IMR-90 (cell line): ENCODE measurements around the gene LNX1. TPM values are rescaled to one million over a fixed set of nuclear protein-coding genes. Genes with fewer than 3 reads are reported as not detected.

Experiments
- ATAC-seq: fragments of 200-7000 bp; cut with Tn5 transposase; 2 replicates; pipeline ENCODE4 v1.9.1; 2020; ENCODE audit warnings: low read depth, mild to moderate bottlenecking, moderate library complexity
- BruUV-seq: library from RNA; stranded (reverse); fragments of 400-500 nt; replicated peaks from 2 replicates; lab custom pipeline; 2021; lab: Mats Ljungman, UMichigan
- CTCF ChIA-PET: fragments of 300-600 bp; formaldehyde crosslinking; extraction: SDS; loops from one replicate; lab custom pipeline; 2021; ENCODE audit warnings: antibody characterized with exemption; lab: Yijun Ruan, JAX
- POLR2A ChIA-PET: fragments of 300-600 bp; sonication (Branson Sonifier 250); formaldehyde crosslinking; loops from one replicate; lab custom pipeline; 2022; ENCODE audit warnings: antibody characterized with exemption; ENCODE audit not compliant: unreplicated experiment; lab: Charles Lee
- DNase-seq: peaks from one replicate; pipeline ENCODE4 v3.0.0; 2013
- H2AFZ ChIP-seq: replicated peaks from 2 replicates; pipeline ENCODE3; 2013; ENCODE audit warnings: low read length, mild to moderate bottlenecking; ENCODE audit not compliant: poor library complexity
- H2AK5ac ChIP-seq: 2 replicates; pipeline ENCODE4 v1.6.1; 2013; ENCODE audit warnings: low read depth, low read length, inconsistent platforms
- H2AK9ac ChIP-seq: replicated peaks from 2 replicates; pipeline ENCODE3; 2013; ENCODE audit warnings: mild to moderate bottlenecking, low read depth, low read length, moderate library complexity; ENCODE audit not compliant: poor library complexity
- H2BK120ac ChIP-seq: 2 replicates; pipeline ENCODE4 v1.6.1; 2013; ENCODE audit warnings: low read depth, low read length, inconsistent platforms
- H2BK15ac ChIP-seq: 3 replicates; pipeline ENCODE4 v1.6.1; 2013; ENCODE audit warnings: low read depth, low read length, inconsistent platforms
- H2BK20ac ChIP-seq: 2 replicates; pipeline ENCODE4 v1.6.1; 2013; ENCODE audit warnings: low read depth, mild to moderate bottlenecking, inconsistent platforms, low read length, moderate library complexity
- H2BK5ac ChIP-seq: 2 replicates; pipeline ENCODE4 v1.6.1; 2013; ENCODE audit warnings: mild to moderate bottlenecking, low read depth, low read length, inconsistent platforms; ENCODE audit not compliant: poor library complexity, severe bottlenecking
- H3K14ac ChIP-seq: replicated peaks from 2 replicates; pipeline ENCODE4 v1.6.1; 2013; ENCODE audit warnings: low read depth, low read length, inconsistent platforms
- H3K18ac ChIP-seq: 2 replicates; pipeline ENCODE4 v1.6.1; 2013; ENCODE audit warnings: low read depth, low read length, control low read depth
- H3K23ac ChIP-seq: 2 replicates; pipeline ENCODE4 v1.6.1; 2013; ENCODE audit warnings: low read depth, low read length, inconsistent platforms
- H3K27ac ChIP-seq: 2 replicates; pipeline ENCODE4 v1.5.1; 2013; ENCODE audit warnings: mild to moderate bottlenecking, control low read depth, low read length; ENCODE audit not compliant: insufficient read depth
- H3K27me3 ChIP-seq: 2 replicates; pipeline ENCODE4 v1.6.1; 2013; ENCODE audit warnings: low read length; ENCODE audit not compliant: control insufficient read depth, insufficient read depth
- H3K36me3 ChIP-seq: 2 replicates; pipeline ENCODE4 v1.6.1; 2013; ENCODE audit warnings: low read length, mixed read lengths; ENCODE audit not compliant: control insufficient read depth, insufficient read depth
- H3K4ac ChIP-seq: 2 replicates; pipeline ENCODE4 v1.6.1; 2013; ENCODE audit warnings: low read depth, low read length, inconsistent platforms
- H3K4me1 ChIP-seq: 2 replicates; pipeline ENCODE4 v1.6.1; 2013; ENCODE audit warnings: low read length, mixed read lengths; ENCODE audit not compliant: control insufficient read depth, insufficient read depth
- H3K4me2 ChIP-seq: 2 replicates; pipeline ENCODE4 v1.6.1; 2013; ENCODE audit warnings: low read depth, mild to moderate bottlenecking, control low read depth, low read length, moderate library complexity
- H3K4me3 ChIP-seq: 2 replicates; pipeline ENCODE4 v1.5.1; 2013; ENCODE audit warnings: low read depth, mild to moderate bottlenecking, control low read depth, low read length, moderate library complexity; ENCODE audit not compliant: insufficient read depth
- H3K56ac ChIP-seq: 2 replicates; pipeline ENCODE4 v1.6.1; 2013; ENCODE audit warnings: low read length, inconsistent platforms; ENCODE audit not compliant: insufficient read depth; ENCODE audit errors: extremely low read depth
- H3K79me1 ChIP-seq, 2 experiments: 2 replicates each; pipeline ENCODE4 v1.6.1; 2013; ENCODE audit warnings: low read length in 2 of 2, inconsistent platforms in 1 of 2, low read depth in 1 of 2
- H3K9ac ChIP-seq: 2 replicates; pipeline ENCODE4 v1.6.1; 2013; ENCODE audit warnings: low read depth, low read length, control low read depth
- H3K9me1 ChIP-seq: 2 replicates; pipeline ENCODE4 v1.6.1; 2013; ENCODE audit warnings: low read length, inconsistent platforms; ENCODE audit not compliant: insufficient read depth
- H3K9me3 ChIP-seq: 2 replicates; pipeline ENCODE4 v1.6.1; 2013; ENCODE audit warnings: low read length; ENCODE audit not compliant: control insufficient read depth, insufficient read depth
- H4K20me1 ChIP-seq: 2 replicates; pipeline ENCODE4 v1.6.1; 2013; ENCODE audit warnings: low read length, inconsistent platforms; ENCODE audit not compliant: insufficient read depth
- H4K5ac ChIP-seq: 2 replicates; pipeline ENCODE4 v1.6.1; 2013; ENCODE audit warnings: mild to moderate bottlenecking, low read depth, low read length, control low read depth
- H4K8ac ChIP-seq, 2 experiments: 2 replicates each; pipeline ENCODE4 v1.6.1; 2013; ENCODE audit warnings: low read depth in 2 of 2, low read length in 2 of 2, control low read depth in 1 of 2, inconsistent platforms in 1 of 2
- H4K91ac ChIP-seq: 2 replicates; pipeline ENCODE4 v1.6.1; 2013; ENCODE audit warnings: low read depth, low read length, inconsistent platforms; ENCODE audit not compliant: insufficient read depth
- BHLHE40 ChIP-seq: fragments of 150-350 bp; IDR thresholded peaks from 2 replicates; pipeline ENCODE4 v1.6.1; 2016; ENCODE audit warnings: mild to moderate bottlenecking, low read depth, low read length
- CHD1 ChIP-seq: IDR thresholded peaks from 2 replicates; pipeline ENCODE4 v1.6.1; 2012; ENCODE audit warnings: low read depth, low read length, improper control_type of control experiment
- ELK1 ChIP-seq: fragments of 150-350 bp; IDR thresholded peaks from 2 replicates; pipeline ENCODE4 v1.6.1; 2016; ENCODE audit warnings: low read depth, mild to moderate bottlenecking, low read length, moderate library complexity, borderline replicate concordance
- FOS ChIP-seq: fragments of 150-350 bp; IDR thresholded peaks from 2 replicates; pipeline ENCODE4 v1.6.1; 2016; ENCODE audit warnings: low read depth, low read length
- MAFK ChIP-seq: IDR thresholded peaks from 2 replicates; pipeline ENCODE4 v1.6.1; 2012; ENCODE audit warnings: low read depth, low read length, improper control_type of control experiment
- RAD21 ChIP-seq: IDR thresholded peaks from 2 replicates; pipeline ENCODE4 v1.6.1; 2012; ENCODE audit warnings: low read length, improper control_type of control experiment
- RCOR1 ChIP-seq: IDR thresholded peaks from 2 replicates; pipeline ENCODE4 v1.6.1; 2012; ENCODE audit warnings: mild to moderate bottlenecking, low read length, improper control_type of control experiment; ENCODE audit not compliant: insufficient replicate concordance
- WGBS, 2 experiments: methylation state at CpG; one replicate each; pipeline versions ENCODE4 v1.1.5 to v1.1.7; 2013; ENCODE audit warnings: missing lambda C conversion rate in 2 of 2; ENCODE audit not compliant: insufficient read length in 1 of 2; ENCODE audit errors: extremely low coverage in 2 of 2; 5-methylcytosine and 5-hydroxymethylcytosine counted together
- dilution Hi-C: fragments of 300-500 bp; cut with HindIII; formaldehyde crosslinking; loops from one replicate; pipeline ENCODE4 v1.14.3; 2018; ENCODE audit warnings: low sequenced_read_pairs; ENCODE audit not compliant: unreplicated experiment
- in situ Hi-C: fragments of 300-500 bp; cut with MboI; formaldehyde crosslinking; loops from 3 replicates; pipeline ENCODE4 v1.14.3; 2019; ENCODE audit warnings: low sequenced_read_pairs, inconsistent platforms, mixed read lengths
- intact Hi-C: fragments of 100-400 bp; cut with micrococcal nuclease; formaldehyde crosslinking; loops from 2 replicates; pipeline ENCODE4 v1.10.0; 2022
- polyA plus RNA-seq, 3 experiments: library from polyadenylated mRNA; depleted of rRNA; stranded (reverse); fragments of >200 nt; gene quantifications; 2 replicates each; pipeline ENCODE4 v1.2.3, GENCODE V29; 2012; ENCODE audit warnings: low replicate concordance in 1 of 3
- total RNA-seq: library from RNA; depleted of rRNA; stranded (reverse); fragments of >200 nt; gene quantifications from 2 replicates; pipeline ENCODE4 v1.2.3, GENCODE V29; 2012

The LNX1 gene
- total and polyA plus RNA-seq, 2 of the 4 experiments (the other 2 are of a cell fraction) = 0.15 to 0.36 TPM

DNA sequence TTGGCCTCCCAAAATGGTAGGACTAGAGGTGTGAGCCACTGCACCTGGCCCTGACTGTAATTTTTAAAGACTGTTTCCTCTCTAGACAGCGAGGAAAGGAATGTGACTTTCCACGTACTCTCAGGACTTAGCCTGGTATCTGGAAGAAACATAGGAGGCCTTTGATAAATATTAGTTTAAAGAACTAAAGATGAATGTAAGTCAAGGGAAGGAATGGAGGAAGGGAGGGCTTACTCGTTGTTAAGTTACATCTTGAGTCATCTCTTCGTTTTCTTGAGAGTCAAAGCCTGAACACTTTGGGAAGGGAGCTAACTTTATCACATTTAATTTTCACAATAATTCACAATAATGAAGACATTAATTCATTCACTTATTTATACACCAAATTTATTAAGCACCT is 7.2 kb upstream of the LNX1 start:
- intact Hi-C loops (no loop called here), dilution Hi-C loops (no loop called here), in situ Hi-C loops (no loop called here)
- DNase-seq (peak; percentile 57), ATAC-seq (peak; percentile 60)
- Histone ChIP-seq H3K23ac (no peak overlapping the region), H3K4me3 (no peak overlapping the region), H3K9me3 (no peaks in the 10 kb centered on the region), H3K14ac (no peak overlapping the region), H3K36me3 (no peaks in the 10 kb centered on the region), H4K20me1 (no peaks in the 10 kb centered on the region), H3K4me1 (no peaks in the 10 kb centered on the region; the same call in 1 of the 2 replicates), H3K56ac (no peak overlapping the region), H2BK5ac (peak overlapping the region; percentile 41), H3K9ac (no peak overlapping the region), H3K27ac (no peak overlapping the region), H2AK9ac (no peak overlapping the region), H4K5ac (no peak overlapping the region), H3K18ac (no peak overlapping the region), H2BK120ac (no peak overlapping the region), H2BK15ac (no peak overlapping the region), H3K4ac (no peak overlapping the region), H3K4me2 (no peak overlapping the region), H2AFZ (no peak overlapping the region), H3K27me3 (no peaks in the 10 kb centered on the region), H4K91ac (no peak overlapping the region), H4K8ac (no peak overlapping the region), H2BK20ac (no peak overlapping the region), H3K79me1 (no peaks in the 10 kb centered on the region), H3K9me1 (no peaks in the 10 kb centered on the region), H2AK5ac (no peak overlapping the region)
- TF ChIP-seq CHD1 = no peak
- TF ChIP-seq RAD21 = no peak
- TF ChIP-seq RCOR1 = no peak
- no peak for TF ChIP-seq ELK1
- no peak for TF ChIP-seq BHLHE40
- TF ChIP-seq MAFK = no peak
- TF ChIP-seq FOS = no peak
- BruUV-seq = no TSS peak
- ChIA-PET POLR2A (no interaction called here), CTCF (interaction anchor here (0.7 kb wide), 1 partner anchor 10 kb away, joined by 4 read pairs; no protein-coding TSS in a partner anchor)
- WGBS, 2 experiments = no CpG with 5 or more reads among the region's 4 CpGs
